DOHH2 (cell line): ENCODE measurements around the gene ARX.

Experiments
- H3F3A ChIP-seq: fragments of 200-600 bp; sonication (generic), shearing (Covaris generic); 2 replicates; pipeline ENCODE4 v1.6.0; 2016; ENCODE audit warnings: antibody characterized with exemption, mild to moderate bottlenecking; ENCODE audit not compliant: control insufficient read depth, insufficient read depth
- H3K27ac ChIP-seq: fragments of 200-600 bp; sonication (generic); 2 replicates; pipeline ENCODE4 v1.5.1; 2014; ENCODE audit warnings: low read depth, mild to moderate bottlenecking, low read length, moderate library complexity
- H3K27me3 ChIP-seq: fragments of 200-600 bp; sonication (generic); 2 replicates; pipeline ENCODE4 v1.6.1; 2014; ENCODE audit warnings: mild to moderate bottlenecking, low read length, mixed read lengths; ENCODE audit not compliant: control insufficient read depth
- H3K36me3 ChIP-seq: fragments of 200-600 bp; sonication (generic); 2 replicates; pipeline ENCODE4 v1.6.1; 2014; ENCODE audit warnings: mild to moderate bottlenecking, low read length, moderate library complexity, mixed read lengths; ENCODE audit not compliant: control insufficient read depth
- H3K4me1 ChIP-seq: fragments of 200-600 bp; sonication (generic); 2 replicates; pipeline ENCODE4 v1.6.1; 2014; ENCODE audit warnings: mild to moderate bottlenecking, low read length, mixed read lengths; ENCODE audit not compliant: control insufficient read depth
- H3K4me2 ChIP-seq: fragments of 200-600 bp; sonication (generic); 2 replicates; pipeline ENCODE4 v1.6.0; 2014; ENCODE audit warnings: mild to moderate bottlenecking, low read length, moderate library complexity
- H3K4me3 ChIP-seq: fragments of 200-600 bp; sonication (generic); 2 replicates; pipeline ENCODE4 v1.5.1; 2014; ENCODE audit warnings: mild to moderate bottlenecking, low read length, mixed read lengths
- H3K79me2 ChIP-seq: fragments of 200-600 bp; sonication (generic); 2 replicates; pipeline ENCODE4 v1.6.1; 2014; ENCODE audit warnings: mild to moderate bottlenecking, low read length, mixed read lengths; ENCODE audit not compliant: control insufficient read depth
- H3K9me2 ChIP-seq: fragments of 200-600 bp; sonication (generic); replicated peaks from 2 replicates; pipeline ENCODE4 v1.6.1; 2014; ENCODE audit warnings: mild to moderate bottlenecking, low read length, mixed read lengths; ENCODE audit not compliant: control insufficient read depth
- H3K9me3 ChIP-seq: fragments of 200-600 bp; sonication (generic); 2 replicates; pipeline ENCODE4 v1.6.1; 2014; ENCODE audit warnings: antibody characterized with exemption, low read length, mixed read lengths; ENCODE audit not compliant: control insufficient read depth, insufficient read depth
- H4K20me1 ChIP-seq: fragments of 200-600 bp; sonication (generic); 2 replicates; pipeline ENCODE4 v1.6.0; 2014; ENCODE audit warnings: low read depth, mild to moderate bottlenecking, antibody characterized with exemption, low read length, moderate library complexity; ENCODE audit not compliant: control insufficient read depth, insufficient read depth
- CTCF ChIP-seq: fragments of 200-600 bp; sonication (generic); IDR thresholded peaks from one replicate; pipeline ENCODE4 v1.5.1; 2014; ENCODE audit warnings: antibody characterized with exemption, mild to moderate bottlenecking, low read depth, low read length; ENCODE audit not compliant: poor library complexity, severe bottlenecking
- EZH2phosphoT487 ChIP-seq: fragments of 200-600 bp; sonication (generic); IDR thresholded peaks from 2 replicates; pipeline ENCODE4 v1.6.1; 2017; ENCODE audit warnings: borderline replicate concordance, mild to moderate bottlenecking, antibody characterized with exemption, low read length, moderate library complexity, mixed read lengths

The ARX gene

DNA sequence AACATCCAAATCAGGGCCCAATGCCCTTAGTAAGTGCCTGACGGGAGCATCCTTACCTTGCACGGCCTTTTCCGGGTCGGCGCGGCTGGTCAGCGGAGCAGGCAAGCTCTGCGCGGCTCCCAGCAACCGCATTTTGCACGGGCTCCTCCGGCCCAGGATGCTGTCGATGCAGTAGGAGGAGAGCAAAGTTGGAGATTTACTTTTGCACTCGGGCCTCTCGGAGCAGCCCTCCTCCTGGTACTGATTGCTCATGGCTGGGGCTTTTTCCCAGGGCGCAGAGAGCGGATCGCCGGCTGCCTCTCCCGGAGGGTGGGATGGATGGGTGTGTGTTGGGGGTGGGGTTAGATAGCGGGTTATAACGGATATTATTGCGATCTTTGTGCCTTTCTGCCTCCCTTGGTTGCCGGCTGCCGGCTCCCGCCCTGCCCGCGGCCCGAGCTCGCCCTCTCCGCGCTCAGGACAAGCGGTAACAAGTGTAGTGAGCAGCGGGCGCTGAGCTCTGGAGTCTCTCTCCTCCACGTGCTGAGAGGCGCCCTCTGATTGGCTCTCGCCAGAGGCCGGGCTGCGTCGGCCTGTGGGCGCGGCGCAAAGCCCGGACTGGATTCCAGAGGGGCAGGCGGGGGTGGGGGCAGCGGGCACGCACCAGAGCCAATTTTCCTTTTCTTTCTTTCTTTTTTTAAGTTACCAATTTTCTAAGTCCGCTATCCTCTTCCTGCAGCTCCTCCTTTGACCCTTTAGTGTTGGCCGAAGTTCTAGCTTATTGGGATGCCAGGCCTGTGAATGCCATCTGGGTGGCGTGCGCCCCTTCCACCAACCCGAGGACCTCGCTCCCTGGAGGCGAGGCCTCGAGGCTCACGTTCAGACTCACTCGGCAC is at the start of gene ARX:
Gene ARX, minus strand, starts transcription at position 480 of the 875 bp plus-strand sequence. Its CDS starts 228 bp downstream, at position 252.
- Histone ChIP-seq H3K9me3 (no peaks in the 10 kb centered on the region), H3K27ac (no peak within 1 kb of the TSS), H3F3A (no peaks in the 10 kb centered on the region), H3K4me3 (no peak within 1 kb of the TSS), H4K20me1 (no peaks in the 10 kb centered on the region), H3K4me2 (no peak within 1 kb of the TSS), H3K36me3 (no peaks in the 10 kb centered on the region), H3K27me3 (peaks cover 36% of the 10 kb centered on the region), H3K4me1 (no peaks in the 10 kb centered on the region), H3K79me2 (no peaks in the 10 kb centered on the region), H3K9me2 (no peaks in the 10 kb centered on the region)
- TF ChIP-seq EZH2phosphoT487 (no peak), CTCF (no peak)

DNA sequence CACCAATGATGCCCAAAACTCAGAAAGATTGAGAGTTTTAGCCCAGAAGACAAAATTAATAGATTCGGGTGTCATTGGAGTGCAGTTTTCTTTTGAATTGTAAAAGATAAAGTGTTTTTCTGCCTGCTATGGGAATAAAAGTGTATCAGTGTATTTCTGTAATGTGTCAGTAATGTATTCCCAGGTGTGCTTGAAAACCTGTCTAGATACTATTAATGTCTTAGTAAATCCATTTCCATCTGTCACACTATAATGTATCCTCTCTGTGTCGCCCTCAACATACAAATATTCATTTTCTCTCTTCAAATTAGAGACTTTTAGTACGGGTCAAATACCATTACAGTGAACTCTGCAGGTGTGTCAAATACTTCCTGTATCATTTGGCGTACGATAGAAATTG is 43.5 kb upstream of the ARX start:
- Histone ChIP-seq H3K9me2 (no peaks in the 10 kb centered on the region), H3K4me3 (no peak overlapping the region), H3K27ac (no peak overlapping the region), H3K4me2 (no peak overlapping the region), H3K9me3 (no peaks in the 10 kb centered on the region), H3F3A (no peaks in the 10 kb centered on the region), H4K20me1 (no peaks in the 10 kb centered on the region), H3K36me3 (no peaks in the 10 kb centered on the region), H3K27me3 (no peaks in the 10 kb centered on the region), H3K4me1 (no peaks in the 10 kb centered on the region), H3K79me2 (no peaks in the 10 kb centered on the region)
- TF ChIP-seq CTCF (no peak), EZH2phosphoT487 (no peak)

DNA sequence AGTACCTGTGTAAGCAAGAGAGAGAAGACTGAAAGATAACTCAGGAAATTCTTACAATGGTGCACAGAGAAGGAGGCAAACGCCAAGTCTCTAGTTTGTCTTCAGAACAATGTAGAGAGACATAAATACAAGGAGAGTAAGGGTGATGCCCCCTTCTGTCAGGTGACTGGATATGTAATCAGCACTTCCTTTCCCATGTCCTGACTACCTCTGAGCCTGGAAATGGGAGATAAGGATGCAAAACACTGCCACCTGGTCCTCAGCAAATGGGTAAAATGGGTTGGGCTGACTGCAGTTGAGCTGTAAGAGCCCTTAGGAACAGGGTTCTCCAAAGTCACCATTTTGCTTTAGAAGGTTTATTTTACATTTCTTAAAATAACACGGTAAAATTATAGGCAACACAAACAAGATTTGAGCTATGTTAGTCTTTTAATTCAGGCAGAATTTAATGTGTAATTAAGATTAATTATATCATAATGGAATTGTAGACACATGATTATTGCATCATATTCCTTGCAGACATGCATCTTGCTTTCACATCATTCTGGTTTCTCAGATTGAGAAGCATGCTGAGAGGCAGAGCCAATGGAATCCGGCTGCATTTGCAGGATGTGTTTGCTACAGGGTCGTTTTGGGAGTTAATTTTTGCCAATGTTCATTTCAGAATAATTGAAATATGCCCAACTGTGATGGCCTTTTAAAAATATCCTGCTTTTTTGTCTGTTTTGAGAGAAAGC is 37.2 kb upstream of the ARX start:
- Histone ChIP-seq H4K20me1 (no peaks in the 10 kb centered on the region), H3K27ac (no peak overlapping the region), H3F3A (no peaks in the 10 kb centered on the region), H3K79me2 (no peaks in the 10 kb centered on the region), H3K9me3 (no peaks in the 10 kb centered on the region), H3K9me2 (no peaks in the 10 kb centered on the region), H3K27me3 (no peaks in the 10 kb centered on the region), H3K36me3 (no peaks in the 10 kb centered on the region), H3K4me2 (no peak overlapping the region), H3K4me1 (peaks cover 9% of the 10 kb centered on the region), H3K4me3 (no peak overlapping the region)
- TF ChIP-seq CTCF (no peak), EZH2phosphoT487 (no peak)
